AML-193 (cell line): ENCODE data around the gene TIFAB.

ENCODE experiments used
- DNase-seq, 2 experiments: peaks; one replicate each; lab custom pipeline; 2025; lab: John Stamatoyannopoulos, UW

The TIFAB gene

GRCh38 chr5:135442431-135443160 lies 9.6 kb downstream of the TIFAB start:
- DNase-seq = no peak

GRCh38 chr5:135441919-135442318 lies 10.2 kb downstream of the TIFAB start:
- DNase-seq = no peak

DNA sequence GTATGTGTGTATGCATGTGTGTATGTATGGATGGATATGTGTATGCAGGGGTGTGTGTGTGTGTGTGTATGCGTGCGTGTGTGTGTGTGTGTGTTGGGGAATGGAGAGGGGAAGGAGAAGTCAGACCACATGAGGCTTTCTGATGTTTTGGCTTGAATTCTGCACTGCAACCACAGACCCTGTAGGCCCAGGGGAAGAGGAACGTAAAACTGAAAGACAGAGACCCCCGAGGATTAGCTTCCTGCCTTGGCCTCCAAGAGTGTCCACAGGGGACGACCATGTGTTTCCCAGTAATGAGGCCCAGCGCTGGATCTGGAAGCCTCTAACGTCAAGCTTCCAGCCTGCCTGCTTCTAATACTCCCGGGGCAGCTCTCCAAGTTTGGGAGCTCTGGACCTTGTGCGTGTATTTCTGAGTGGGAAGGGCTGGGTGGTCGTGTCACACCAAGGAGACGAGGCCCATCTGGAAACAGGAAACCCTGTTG lies 10.8 kb downstream of the TIFAB start:
- DNase-seq = no peak

DNA sequence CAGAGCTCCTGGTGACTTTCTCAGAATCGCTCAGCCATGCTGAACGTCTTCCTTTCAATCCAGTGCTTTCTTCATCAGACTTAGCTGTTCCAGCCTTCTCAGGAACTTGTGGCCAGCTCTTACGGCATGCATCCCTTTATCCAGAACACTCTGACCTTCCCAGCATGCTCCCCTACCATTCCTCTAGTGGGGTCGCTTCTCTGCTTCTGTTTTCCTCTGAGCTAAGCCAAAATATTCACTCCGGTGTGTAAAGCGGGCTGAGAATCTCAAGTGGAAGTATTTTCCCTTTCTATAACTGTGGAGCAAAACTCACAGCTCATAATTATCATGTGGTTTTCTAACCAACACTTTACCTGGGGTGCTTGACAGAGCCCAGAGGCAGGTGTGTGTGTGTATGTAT lies 11.2 kb downstream of the TIFAB start:
- no peak for DNase-seq

DNA sequence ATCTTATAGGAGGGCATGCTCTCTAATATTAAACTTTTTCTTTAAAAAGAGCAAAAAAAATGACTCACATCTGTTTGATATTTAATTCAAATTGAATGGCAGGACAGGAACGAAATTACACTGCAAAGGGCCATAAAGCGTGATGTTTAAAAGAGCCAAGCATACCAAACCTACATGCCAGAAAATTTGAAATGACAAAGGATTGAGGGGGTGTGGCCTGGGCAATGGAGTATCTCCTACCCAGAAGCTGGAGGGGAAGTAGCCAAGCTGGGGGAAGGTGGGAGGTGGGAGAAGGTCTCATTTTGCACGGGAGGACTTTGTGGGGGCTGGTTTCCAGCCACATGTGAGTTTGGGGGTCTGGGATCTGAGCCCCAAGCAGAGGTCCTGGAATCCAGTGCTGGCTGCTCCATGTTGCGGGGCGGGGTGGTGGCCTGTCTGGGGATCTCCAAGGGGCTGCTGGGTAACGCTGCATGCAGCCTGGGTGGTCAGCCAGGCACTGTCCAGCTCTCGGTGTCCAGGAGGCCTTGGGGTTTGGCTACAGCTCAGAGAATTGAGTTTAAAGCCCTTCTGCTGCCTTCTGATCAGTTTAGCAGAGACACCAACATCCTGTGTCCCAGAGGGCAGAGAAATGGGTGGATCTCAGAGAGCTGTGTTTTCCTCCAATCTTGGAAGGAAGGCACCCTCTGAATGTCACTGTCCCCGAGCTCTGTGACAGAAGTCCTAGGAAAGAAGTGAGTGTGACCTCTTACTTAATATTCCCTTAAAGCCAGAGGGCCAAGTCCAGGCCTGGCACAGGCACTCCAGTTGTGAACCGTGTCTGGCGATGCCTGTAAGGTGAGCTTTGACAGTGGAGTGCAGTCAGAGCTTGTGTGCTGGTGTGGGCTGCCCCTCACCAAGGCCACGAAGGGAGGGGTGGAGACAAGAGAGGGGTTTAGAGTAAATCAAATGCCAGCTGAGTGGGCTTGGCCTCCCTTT lies 12.6 kb downstream of the TIFAB start:
- no peak for DNase-seq

DNA sequence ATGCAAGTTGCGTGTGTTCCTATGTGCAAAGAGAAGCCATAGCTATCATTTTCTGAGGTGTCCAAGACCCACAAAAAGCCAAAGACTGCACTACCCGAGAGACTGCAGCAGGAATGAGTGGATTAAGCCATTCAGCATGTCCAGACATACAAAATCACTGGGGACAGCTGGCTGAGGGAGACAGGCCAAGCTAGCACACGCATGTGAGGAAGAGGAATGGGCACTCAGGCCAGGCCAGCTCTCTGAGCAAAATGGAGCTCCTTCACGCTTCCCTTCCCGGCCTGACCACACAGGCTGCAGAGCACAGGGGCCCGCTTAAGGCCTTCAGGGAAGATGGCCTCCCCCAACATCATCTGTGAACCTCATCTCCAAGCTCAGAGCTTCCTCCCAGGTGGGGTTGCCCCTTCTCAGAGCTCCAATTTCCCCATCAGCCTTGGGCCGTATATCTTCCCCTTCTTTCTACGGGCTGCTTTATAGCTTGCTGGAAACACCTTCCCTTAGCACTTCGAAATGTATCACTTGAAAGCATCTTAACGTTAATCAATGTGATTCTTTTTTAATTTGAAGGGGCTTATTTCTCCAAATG lies 13.4 kb downstream of the TIFAB start:
- DNase-seq = no peak

DNA sequence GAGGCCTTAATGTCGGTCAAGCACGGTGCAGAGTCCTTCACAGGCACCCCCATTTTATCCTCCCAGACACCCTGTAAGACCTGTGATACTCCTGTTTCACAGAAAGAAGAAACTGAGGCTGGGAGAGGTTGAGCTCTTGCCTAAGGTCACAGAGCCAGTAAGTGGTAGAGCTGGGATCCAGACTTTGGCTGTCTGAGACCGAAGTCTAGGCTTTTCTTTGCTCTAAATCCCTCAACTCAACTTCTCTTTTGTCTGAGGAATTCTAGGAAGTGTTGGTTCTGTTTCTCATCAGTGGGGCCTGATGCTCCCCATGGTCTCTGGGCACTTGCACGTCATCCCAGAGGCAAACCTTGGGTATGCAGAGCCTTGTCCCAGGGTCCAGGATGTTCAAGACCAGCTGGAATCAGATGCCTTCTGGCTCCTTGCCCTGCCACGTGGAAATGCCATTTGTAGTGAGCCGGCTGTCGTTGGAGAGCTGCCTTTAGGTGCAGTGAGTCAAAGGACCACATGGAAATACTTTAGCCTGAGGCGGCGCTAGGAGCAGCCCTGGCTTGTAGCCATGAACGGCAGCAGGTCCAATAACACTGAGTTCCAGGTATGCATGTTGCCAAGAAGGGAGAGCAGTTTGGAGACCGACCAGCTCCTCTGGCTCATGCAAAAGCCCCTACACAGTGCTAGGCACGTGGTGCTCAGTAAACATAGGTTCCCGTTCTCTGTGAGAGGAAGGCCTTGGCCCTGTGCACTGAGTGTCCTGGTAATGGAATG lies 14.2 kb downstream of the TIFAB start:
- no peak for DNase-seq

- peak; percentile 42 to 52 for DNase-seq
Measured at GRCh38 chr5:135437422-135437795, 14.7 kb downstream of the TIFAB start.

- no peak for DNase-seq
Measured at GRCh38 chr5:135436951-135437418, 15.2 kb downstream of the TIFAB start.

DNA sequence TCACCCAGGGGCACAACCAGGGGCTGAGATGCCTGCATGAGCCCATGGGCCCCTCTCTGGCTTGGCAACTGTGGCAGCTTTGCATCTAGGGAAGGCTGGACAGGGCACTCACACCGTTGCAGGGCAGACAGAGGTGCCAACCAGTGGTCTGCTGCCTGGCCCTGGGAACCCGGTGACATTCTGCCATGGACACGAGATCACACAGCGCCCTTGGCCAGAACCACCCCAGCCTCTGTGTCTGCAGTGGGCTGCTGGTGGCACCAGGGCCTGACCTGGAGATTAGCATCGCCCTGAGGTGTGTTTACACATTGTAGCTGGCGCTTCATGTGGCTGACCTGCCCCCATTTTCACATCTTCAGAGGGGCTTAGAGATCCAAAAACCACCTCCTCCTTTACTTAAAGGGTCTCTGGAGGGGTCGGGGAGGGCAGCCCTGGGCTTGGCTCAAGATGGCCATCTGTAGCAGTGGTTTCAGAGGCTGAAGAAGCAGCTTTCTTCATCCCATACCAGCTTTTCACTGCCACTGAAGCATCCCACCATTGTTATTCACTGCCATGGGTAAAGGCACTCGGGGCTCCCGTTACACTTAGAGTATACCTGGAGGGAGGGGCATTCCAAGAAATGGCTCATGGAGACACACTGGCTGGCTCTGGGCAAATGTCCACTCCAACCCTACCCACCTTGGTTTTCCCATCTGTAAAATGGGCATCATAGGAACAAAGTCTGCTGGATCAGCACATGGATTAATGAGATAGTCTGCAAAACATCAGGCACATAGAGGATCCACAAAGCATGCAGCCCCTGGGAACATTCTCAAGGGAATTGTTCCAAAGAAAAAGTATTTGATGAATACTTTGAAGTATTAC lies 16.5 kb downstream of the TIFAB start:
- no peak for DNase-seq

DNA sequence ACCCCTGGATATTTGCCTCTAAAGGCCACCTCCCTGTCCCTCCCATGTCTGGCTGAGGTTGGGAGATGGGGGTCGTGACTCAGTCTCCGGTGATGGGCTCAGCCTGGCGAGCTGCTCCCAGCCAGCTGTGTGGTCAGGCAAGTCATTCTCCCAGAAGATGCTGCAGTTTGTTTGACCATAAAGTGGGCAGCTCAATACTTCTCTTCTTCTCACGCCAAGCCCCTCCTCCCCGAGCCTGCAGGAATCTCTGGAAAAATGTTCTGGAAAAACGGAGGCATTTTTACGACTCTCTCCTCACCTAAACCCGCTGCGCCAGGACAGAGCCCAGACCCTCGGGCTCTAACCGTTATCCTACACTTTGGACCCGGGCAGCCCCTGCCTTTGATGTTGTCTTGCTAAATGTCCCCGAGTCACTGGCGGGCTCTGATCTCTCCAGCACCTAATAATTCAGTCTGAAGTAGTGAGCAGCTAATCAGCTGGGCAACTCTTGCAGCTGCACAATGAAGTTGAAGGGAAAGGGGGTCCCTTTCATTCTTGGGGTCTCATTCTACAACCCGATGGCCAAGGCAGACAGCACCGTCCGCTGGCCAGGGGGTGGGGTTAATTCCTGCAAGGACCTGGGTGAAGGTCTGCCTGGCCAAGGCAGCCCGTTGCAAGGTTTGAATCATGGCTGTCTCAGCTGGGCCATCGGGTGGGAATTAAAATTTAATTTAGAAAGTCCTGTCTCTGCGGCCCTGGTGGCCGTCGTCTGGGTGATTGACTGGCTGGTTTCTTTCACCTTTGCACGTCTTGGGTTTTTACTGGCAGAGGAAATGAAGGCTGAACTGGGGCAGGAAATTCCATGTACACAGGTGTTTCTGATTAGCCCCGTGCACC lies 17.3 kb downstream of the TIFAB start:
- DNase-seq = no peak

- DNase-seq = peak; percentile 6 to 7
Measured at GRCh38 chr5:135433681-135434426, 18.3 kb downstream of the TIFAB start.

DNA sequence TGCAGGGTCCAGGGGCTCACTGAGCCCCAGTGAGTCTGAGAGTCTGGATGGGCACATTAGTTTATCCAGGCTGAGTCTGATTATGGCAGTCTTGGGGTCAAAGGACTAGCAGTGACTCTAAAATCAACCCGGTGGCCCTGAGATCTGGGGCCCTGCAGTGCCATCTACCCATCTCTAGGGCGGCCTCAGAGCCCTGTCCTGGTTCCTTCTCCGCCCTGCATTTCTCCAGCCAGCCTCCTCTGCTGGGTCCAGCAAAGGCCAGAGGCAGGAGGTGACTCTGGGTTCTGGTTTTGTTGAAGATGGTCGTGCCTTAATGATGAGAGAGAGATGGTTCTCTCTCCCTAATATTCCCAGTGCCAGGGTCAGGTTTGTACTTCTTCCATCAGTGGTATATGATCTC lies 20.0 kb downstream of the TIFAB start:
- DNase-seq = no peak

DNA sequence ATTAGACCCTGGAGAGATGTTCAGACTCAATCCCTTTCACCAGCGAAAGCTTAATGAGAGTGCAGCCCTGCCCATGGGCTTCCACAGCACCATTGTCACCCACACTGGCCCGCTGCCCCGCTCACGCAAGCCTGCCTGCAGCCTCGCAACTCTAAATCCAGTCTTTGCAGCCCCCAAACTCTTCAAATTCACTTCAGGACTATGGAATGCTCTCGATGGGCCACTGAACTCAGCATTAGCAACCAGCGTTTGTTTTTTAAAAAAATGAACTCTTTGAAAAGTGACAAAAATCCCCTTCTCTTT lies 22.1 kb downstream of the TIFAB start:
- no peak for DNase-seq

- no peak for DNase-seq
Measured at GRCh38 chr5:135429301-135430134, 22.6 kb downstream of the TIFAB start.

DNA sequence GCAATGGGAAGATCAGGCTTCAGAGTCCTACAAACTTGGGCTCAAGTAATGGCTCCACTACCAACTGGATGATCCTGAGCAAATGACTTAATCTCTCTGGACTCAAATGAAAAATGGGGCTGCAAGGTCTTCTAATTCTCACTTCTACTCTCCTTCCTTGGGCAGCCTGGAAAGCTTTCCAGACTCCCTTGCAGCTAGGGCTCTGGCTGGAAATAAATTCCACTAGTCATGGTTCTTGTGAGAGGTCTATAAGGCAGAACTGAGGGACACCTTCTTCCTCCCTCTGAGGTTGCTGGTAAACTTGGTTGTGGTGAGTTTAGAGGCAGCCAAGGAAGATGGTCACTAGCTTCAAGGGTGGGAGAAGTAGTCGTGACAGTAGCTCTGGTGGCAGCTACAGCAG lies 23.6 kb downstream of the TIFAB start:
- DNase-seq = no peak

DNA sequence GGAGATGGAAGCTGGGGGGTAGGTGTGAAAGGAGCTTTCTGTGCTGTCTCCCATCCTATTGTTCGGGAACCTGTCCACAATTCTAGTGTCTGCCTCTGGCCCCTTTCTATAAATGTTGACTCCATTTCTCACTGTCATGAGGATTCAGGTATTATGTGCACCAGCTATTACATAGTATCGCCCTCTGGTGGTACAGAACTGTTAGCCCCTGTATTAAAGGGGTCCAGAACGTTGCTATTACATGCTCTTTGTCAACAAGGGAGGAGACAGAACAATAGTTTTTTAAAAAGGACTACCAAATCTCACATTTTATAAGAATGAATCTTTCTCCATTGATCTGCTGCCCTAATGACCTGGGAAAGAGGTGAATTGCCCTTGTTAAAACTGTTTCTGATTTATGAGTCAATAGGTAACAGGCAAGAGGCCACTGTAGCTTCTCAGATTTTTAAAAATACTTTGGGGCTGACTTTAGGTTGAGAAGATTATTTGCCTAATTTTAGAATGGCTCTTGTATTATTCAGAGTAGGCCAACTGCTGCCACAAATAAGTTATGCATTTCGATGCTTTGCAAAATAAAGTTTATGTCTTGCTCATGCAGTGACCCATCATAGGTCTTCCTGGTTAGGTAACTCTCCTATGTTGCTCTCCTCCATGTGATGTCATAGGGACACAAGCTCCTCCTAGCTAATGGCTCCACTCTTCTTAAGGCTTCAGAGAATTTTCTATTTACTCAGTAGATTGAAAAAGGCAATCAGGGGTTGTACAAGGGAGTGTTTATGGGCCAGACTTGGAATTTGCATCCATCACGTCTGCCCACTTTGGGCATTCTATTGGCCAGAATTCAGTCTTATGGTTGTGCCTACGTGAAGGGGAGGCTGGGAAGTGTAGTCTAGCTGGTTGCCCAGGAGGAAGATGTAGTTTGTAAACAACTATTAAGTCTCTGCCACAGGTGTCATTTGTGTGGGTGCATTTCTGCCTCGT lies 25.8 kb downstream of the TIFAB start:
- DNase-seq = peak; percentile 75 to 84
